AG09309 (cell line): ENCODE data around the gene CLDN2.
"Not testable (repeated sequence)": the region's sequence is repeated elsewhere in the genome, so short reads cannot be mapped to it uniquely, and the experiment has no call there.

ENCODE experiments used
- DNase-seq: peaks from one replicate; pipeline ENCODE4 v3.0.0-alpha.2; 2010; ENCODE audit warnings: low read depth
- H3K4me3 ChIP-seq: 2 replicates; pipeline ENCODE4 v1.5.1; 2011; ENCODE audit warnings: mild to moderate bottlenecking, low read depth, low read length, moderate library complexity; ENCODE audit not compliant: control insufficient read depth
- CTCF ChIP-seq: IDR thresholded peaks from 2 replicates; pipeline ENCODE4 v1.5.1; 2011; ENCODE audit warnings: mild to moderate bottlenecking, low read depth, low read length, inconsistent platforms; ENCODE audit not compliant: insufficient read depth, control insufficient read depth; ENCODE audit errors: missing control alignments

The CLDN2 gene

GRCh38 chrX:106964290-106964689, 44.1 kb downstream of the CLDN2 start:
- TF ChIP-seq CTCF: no peak
- H3K4me3 ChIP-seq: no peak overlapping the region
- no peak for DNase-seq

- not testable (repeated sequence) for DNase-seq, H3K4me3 ChIP-seq
Measured at GRCh38 chrX:106966547-106966946, 46.3 kb downstream of the CLDN2 start.

- H3K4me3 ChIP-seq: no peak overlapping the region
- no peak for DNase-seq
- no peak for TF ChIP-seq CTCF
Measured at GRCh38 chrX:106972896-106973295, 52.7 kb downstream of the CLDN2 start.

- DNase-seq: no peak
- no peak overlapping the region for H3K4me3 ChIP-seq
- TF ChIP-seq CTCF: no peak
Measured at GRCh38 chrX:106973433-106974149, 53.4 kb downstream of the CLDN2 start.

GRCh38 chrX:106976416-106976815, 56.2 kb downstream of the CLDN2 start:
- no peak overlapping the region for H3K4me3 ChIP-seq
- no peak for DNase-seq
- no peak for TF ChIP-seq CTCF
